ENCODE data around the gene KRT15.

DNA sequence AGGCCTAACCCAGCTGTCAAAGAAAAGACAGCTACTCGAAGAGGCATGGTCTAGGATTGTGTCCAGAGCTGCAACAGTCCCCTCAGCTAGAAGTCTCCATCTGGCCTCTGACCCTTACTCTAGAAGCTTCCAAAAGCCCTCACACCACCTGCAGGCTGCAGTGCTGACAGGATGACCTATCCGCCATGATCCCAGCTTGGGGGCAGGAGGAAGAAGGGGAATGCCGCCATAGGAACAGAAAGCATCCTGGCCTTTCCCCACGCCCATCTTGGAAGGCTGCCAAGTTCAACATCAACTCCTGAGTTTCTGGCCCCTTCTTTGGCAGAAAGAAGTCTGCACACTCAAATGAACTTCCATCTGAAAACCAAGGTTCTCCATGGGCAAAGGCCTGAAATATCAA lies 25.9 kb downstream of the KRT15 start:
- TF ChIP-seq, protein P1, sequence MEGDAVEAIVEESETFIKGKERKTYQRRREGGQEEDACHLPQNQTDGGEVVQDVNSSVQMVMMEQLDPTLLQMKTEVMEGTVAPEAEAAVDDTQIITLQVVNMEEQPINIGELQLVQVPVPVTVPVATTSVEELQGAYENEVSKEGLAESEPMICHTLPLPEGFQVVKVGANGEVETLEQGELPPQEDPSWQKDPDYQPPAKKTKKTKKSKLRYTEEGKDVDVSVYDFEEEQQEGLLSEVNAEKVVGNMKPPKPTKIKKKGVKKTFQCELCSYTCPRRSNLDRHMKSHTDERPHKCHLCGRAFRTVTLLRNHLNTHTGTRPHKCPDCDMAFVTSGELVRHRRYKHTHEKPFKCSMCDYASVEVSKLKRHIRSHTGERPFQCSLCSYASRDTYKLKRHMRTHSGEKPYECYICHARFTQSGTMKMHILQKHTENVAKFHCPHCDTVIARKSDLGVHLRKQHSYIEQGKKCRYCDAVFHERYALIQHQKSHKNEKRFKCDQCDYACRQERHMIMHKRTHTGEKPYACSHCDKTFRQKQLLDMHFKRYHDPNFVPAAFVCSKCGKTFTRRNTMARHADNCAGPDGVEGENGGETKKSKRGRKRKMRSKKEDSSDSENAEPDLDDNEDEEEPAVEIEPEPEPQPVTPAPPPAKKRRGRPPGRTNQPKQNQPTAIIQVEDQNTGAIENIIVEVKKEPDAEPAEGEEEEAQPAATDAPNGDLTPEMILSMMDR (IDR thresholded peaks at IDR 0.05) = no peak
- no peak for TF ChIP-seq ZFX (IDR thresholded peaks at IDR 0.05; ENCODE audit: borderline replicate concordance)

Data from 22Rv1 (cell line).